Prostate gland (tissue), 2 donors: Measurements from ENCODE around the gene DLL1.

Experiments used
- CTCF ChIP-seq, 4 experiments: fragments of 200-600 bp in 2 of 4; fragments of 450-650 bp in 2 of 4; sonication (generic) in 2 of 4; IDR thresholded peaks; 1 replicate in 3 of 4; 2 replicates in 1 of 4; pipeline ENCODE4 v1.5.1; 2016 to 2019; ENCODE audit warnings: antibody characterized with exemption in 4 of 4, mild to moderate bottlenecking in 2 of 4, moderate library complexity in 2 of 4
- POLR2A ChIP-seq: fragments of 450-650 bp; IDR thresholded peaks from one replicate; pipeline ENCODE4 v1.6.1; 2016; ENCODE audit warnings: antibody characterized with exemption, mild to moderate bottlenecking
- POLR2AphosphoS5 ChIP-seq: sonication (generic); formaldehyde crosslinking; IDR thresholded peaks from one replicate; pipeline ENCODE4 v1.6.1; 2017; ENCODE audit warnings: antibody characterized with exemption

- no peak for TF ChIP-seq CTCF (IDR thresholded peaks at IDR 0.05)
- TF ChIP-seq POLR2A = no peak
- TF ChIP-seq POLR2AphosphoS5 = no peak
Measured at GRCh38 chr6:170250455-170250854, 40.4 kb downstream of the DLL1 start.
